HFF-Myc (cell line): ENCODE measurements around the gene PEAR1.

Experiments used
- DNase-seq: peaks from one replicate; pipeline ENCODE4 v3.0.0-alpha.2; 2011; ENCODE audit warnings: low read depth; ENCODE audit errors: extremely low read depth
- H3K4me3 ChIP-seq: replicated peaks from 2 replicates; pipeline ENCODE4 v1.5.1; 2011; ENCODE audit warnings: low read depth, mild to moderate bottlenecking, control low read depth, low read length
- CTCF ChIP-seq: IDR thresholded peaks from 2 replicates; pipeline ENCODE4 v1.5.1; 2012; ENCODE audit warnings: mild to moderate bottlenecking, low read depth, low read length, control low read depth; ENCODE audit errors: missing control alignments

Gene PEAR1

GRCh38 chr1:156865258-156865657 lies 28.3 kb upstream of the PEAR1 start:
- DNase-seq: no peak
- no peak for TF ChIP-seq CTCF
- H3K4me3 ChIP-seq: no peak overlapping the region

GRCh38 chr1:156865865-156866248 lies 27.7 kb upstream of the PEAR1 start:
- DNase-seq: no peak
- H3K4me3 ChIP-seq: no peak overlapping the region
- TF ChIP-seq CTCF: no peak

GRCh38 chr1:156866249-156866909 lies 27.1 kb upstream of the PEAR1 start:
- no peak overlapping the region for H3K4me3 ChIP-seq
- no peak for TF ChIP-seq CTCF
- DNase-seq: no peak

- no peak overlapping the region for H3K4me3 ChIP-seq
- DNase-seq: no peak
- TF ChIP-seq CTCF: no peak
These were observed 25.2 kb upstream of the PEAR1 start for GRCh38 chr1:156868341-156868740.

GRCh38 chr1:156869455-156869854 lies 24.1 kb upstream of the PEAR1 start:
- no peak overlapping the region for H3K4me3 ChIP-seq
- TF ChIP-seq CTCF: no peak
- DNase-seq: no peak

- no peak overlapping the region for H3K4me3 ChIP-seq
- TF ChIP-seq CTCF: no peak
- no peak for DNase-seq
These were observed 19.9 kb upstream of the PEAR1 start for GRCh38 chr1:156873659-156874058.

GRCh38 chr1:156874142-156874541 lies 19.4 kb upstream of the PEAR1 start:
- no peak overlapping the region for H3K4me3 ChIP-seq
- no peak for TF ChIP-seq CTCF
- DNase-seq: no peak
